ENCODE results near the gene RERE.

DNA sequence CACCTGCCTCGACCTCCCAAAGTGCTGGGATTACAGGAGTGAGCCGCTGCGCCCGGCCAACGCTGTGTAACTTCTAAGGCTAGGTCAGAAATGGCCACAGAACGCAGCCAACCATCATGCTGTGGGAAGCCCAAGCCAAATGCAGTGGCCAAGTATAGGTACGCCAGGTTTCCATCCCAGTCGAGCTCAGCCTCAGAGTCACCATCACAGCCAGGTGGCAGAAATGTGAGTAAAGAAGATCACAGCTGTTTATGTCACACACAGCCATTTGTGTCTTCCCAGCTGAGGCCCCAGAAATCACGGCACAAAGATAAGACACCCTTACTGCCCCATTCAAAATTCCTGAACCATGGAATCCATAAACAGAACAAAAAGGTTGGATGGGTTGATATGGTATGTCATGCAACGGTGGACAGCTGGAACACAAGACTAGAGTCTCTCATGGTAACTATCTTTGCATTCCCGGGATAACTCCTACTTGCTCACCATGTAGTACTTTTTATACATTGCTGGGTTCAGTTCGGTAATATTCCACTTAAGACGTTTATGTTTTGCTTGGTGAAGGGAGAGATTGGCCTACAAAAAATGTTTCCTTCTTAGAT, 415.2 kb downstream of the RERE start:
- TF ChIP-seq, protein P1, sequence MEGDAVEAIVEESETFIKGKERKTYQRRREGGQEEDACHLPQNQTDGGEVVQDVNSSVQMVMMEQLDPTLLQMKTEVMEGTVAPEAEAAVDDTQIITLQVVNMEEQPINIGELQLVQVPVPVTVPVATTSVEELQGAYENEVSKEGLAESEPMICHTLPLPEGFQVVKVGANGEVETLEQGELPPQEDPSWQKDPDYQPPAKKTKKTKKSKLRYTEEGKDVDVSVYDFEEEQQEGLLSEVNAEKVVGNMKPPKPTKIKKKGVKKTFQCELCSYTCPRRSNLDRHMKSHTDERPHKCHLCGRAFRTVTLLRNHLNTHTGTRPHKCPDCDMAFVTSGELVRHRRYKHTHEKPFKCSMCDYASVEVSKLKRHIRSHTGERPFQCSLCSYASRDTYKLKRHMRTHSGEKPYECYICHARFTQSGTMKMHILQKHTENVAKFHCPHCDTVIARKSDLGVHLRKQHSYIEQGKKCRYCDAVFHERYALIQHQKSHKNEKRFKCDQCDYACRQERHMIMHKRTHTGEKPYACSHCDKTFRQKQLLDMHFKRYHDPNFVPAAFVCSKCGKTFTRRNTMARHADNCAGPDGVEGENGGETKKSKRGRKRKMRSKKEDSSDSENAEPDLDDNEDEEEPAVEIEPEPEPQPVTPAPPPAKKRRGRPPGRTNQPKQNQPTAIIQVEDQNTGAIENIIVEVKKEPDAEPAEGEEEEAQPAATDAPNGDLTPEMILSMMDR (IDR thresholded peaks at IDR 0.05; ENCODE audit: insufficient read depth, low read length, poor library complexity, severe bottlenecking) = no peak
- no peak for TF ChIP-seq EZH2phosphoT487 (conservative IDR thresholded peaks at IDR 0.05; ENCODE audit: low read length)

All from SU-DHL-6 (cell line).